Keratinocyte (primary cell): ENCODE measurements around the gene MAST3.

Experiments used
- EZH2 ChIP-seq: IDR thresholded peaks from one replicate; pipeline ENCODE4 v1.6.1; 2012; ENCODE audit warnings: inconsistent platforms, mild to moderate bottlenecking, low read length, moderate library complexity
- TF ChIP-seq, protein P1 (sequence below), 3 experiments: IDR thresholded peaks in 1 of 3; conservative IDR thresholded peaks in 1 of 3; optimal IDR thresholded peaks in 1 of 3; 2 replicates in 2 of 3; 3 replicates in 1 of 3; pipeline versions ENCODE3 to v1.5.1; 2011; ENCODE audit warnings: low read length in 3 of 3, mild to moderate bottlenecking in 3 of 3, moderate library complexity in 2 of 3, control low read depth in 1 of 3, inconsistent platforms in 1 of 3; ENCODE audit not compliant: insufficient read depth in 2 of 3; ENCODE audit errors: extremely low read depth in 1 of 3

DNA sequence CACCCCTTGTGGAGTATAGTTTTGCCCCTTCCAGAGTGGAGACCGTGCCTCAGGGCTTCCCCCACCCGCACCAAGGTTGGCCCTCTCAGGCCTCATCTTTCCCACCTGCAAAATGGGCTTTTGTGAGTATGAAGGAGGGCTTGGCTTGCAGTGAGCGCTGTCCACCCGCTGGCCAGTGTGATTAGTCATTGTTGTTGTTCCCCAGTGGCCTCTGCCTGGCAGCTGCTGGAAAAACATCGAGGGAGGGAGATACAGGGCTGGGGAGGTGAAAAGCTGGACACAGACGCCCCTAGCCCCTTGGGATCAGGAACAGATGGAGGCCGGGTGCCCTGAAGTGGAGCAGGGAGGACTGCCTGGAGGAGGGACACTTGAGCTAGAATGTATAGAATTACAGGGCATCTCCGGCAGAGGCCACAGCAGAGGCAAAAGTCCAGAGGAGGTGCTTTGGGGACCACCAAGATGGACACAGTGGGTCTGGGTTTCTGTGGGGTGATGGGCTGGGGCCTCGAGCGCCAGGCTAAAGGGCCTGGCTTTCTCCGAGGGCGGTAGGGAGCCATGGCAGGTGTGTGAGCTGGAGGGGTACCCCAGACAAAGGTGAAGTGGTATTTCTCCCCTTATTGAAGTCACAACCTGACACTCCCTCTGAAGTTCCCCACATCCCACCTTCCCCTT lies 6.9 kb upstream of the MAST3 start:
- no peak for TF ChIP-seq EZH2
- TF ChIP-seq, protein P1, sequence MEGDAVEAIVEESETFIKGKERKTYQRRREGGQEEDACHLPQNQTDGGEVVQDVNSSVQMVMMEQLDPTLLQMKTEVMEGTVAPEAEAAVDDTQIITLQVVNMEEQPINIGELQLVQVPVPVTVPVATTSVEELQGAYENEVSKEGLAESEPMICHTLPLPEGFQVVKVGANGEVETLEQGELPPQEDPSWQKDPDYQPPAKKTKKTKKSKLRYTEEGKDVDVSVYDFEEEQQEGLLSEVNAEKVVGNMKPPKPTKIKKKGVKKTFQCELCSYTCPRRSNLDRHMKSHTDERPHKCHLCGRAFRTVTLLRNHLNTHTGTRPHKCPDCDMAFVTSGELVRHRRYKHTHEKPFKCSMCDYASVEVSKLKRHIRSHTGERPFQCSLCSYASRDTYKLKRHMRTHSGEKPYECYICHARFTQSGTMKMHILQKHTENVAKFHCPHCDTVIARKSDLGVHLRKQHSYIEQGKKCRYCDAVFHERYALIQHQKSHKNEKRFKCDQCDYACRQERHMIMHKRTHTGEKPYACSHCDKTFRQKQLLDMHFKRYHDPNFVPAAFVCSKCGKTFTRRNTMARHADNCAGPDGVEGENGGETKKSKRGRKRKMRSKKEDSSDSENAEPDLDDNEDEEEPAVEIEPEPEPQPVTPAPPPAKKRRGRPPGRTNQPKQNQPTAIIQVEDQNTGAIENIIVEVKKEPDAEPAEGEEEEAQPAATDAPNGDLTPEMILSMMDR (optimal IDR thresholded peaks at IDR 0.05 in 1 of 3, IDR thresholded peaks at IDR 0.05 in 1 of 3, conservative IDR thresholded peaks at IDR 0.05 in 1 of 3; ENCODE audit: extremely low read depth in 1 of 3, insufficient read depth in 2 of 3, low read length in 3 of 3): no peak
